PC-9 (cell line): ENCODE results near the gene PTPRS. TPM values are rescaled to one million over a fixed set of nuclear protein-coding genes. Genes with fewer than 3 reads are reported as not detected.

ENCODE experiments used
- BruUV-seq: library from RNA; stranded (reverse); fragments of 400-500 nt; replicated peaks from 2 replicates; lab custom pipeline; 2021; lab: Mats Ljungman, UMichigan
- CTCF ChIA-PET: fragments of 300-600 bp; sonication (Branson Sonifier 250); formaldehyde crosslinking; loops from one replicate; lab custom pipeline; 2022; ENCODE audit warnings: antibody characterized with exemption; lab: Charles Lee
- POLR2A ChIA-PET: fragments of 300-600 bp; sonication (Branson Sonifier 250); formaldehyde crosslinking; loops from one replicate; lab custom pipeline; 2022; ENCODE audit warnings: antibody characterized with exemption; ENCODE audit not compliant: unreplicated experiment; lab: Charles Lee
- DNase-seq, 2 experiments: peaks; one replicate each; pipeline versions ENCODE4 v3.0.0 to v3.0.0-alpha.2; 2015 to 2022; ENCODE audit warnings: mixed read lengths in 1 of 2
- H2AFZ ChIP-seq: fragments of 200-600 bp; sonication (generic); 2 replicates; pipeline ENCODE4 v1.8.1; 2017; ENCODE audit warnings: antibody characterized with exemption
- H3F3A ChIP-seq: fragments of 200-600 bp; sonication (generic); 2 replicates; pipeline ENCODE4 v1.8.1; 2017; ENCODE audit warnings: antibody characterized with exemption, mild to moderate bottlenecking, low read depth; ENCODE audit not compliant: insufficient read depth
- H3K27ac ChIP-seq: fragments of 200-600 bp; sonication (generic); 2 replicates; pipeline ENCODE4 v1.6.1; 2016; ENCODE audit warnings: mixed run types
- H3K27me3 ChIP-seq: fragments of 200-600 bp; sonication (generic); 2 replicates; pipeline ENCODE4 v1.6.1; 2016; ENCODE audit warnings: low read depth, mixed run types; ENCODE audit not compliant: insufficient read depth
- H3K36me3 ChIP-seq: fragments of 200-600 bp; sonication (generic); 2 replicates; pipeline ENCODE4 v1.6.1; 2016; ENCODE audit warnings: low read depth, mixed run types
- H3K4me1 ChIP-seq: fragments of 200-600 bp; sonication (generic); replicated peaks from 2 replicates; pipeline ENCODE4 v1.6.1; 2016; ENCODE audit warnings: mixed run types; ENCODE audit not compliant: insufficient read depth
- H3K4me2 ChIP-seq: fragments of 200-600 bp; sonication (generic); 2 replicates; pipeline ENCODE4 v1.6.1; 2017; ENCODE audit warnings: mixed run types
- H3K4me3 ChIP-seq: fragments of 200-600 bp; sonication (generic); 2 replicates; pipeline ENCODE4 v1.6.1; 2016; ENCODE audit warnings: mixed run types
- H3K79me2 ChIP-seq: fragments of 200-600 bp; sonication (generic); 2 replicates; pipeline ENCODE4 v1.6.1; 2017; ENCODE audit warnings: low read depth, mixed run types
- H3K9me2 ChIP-seq: fragments of 200-600 bp; sonication (generic); 2 replicates; pipeline ENCODE4 v1.8.1; 2017; ENCODE audit warnings: mild to moderate bottlenecking; ENCODE audit not compliant: insufficient read depth
- H3K9me3 ChIP-seq: fragments of 200-600 bp; sonication (generic); 2 replicates; pipeline ENCODE4 v1.8.1; 2016; ENCODE audit warnings: low read depth; ENCODE audit not compliant: insufficient read depth
- H4K20me1 ChIP-seq: fragments of 200-600 bp; sonication (generic); 2 replicates; pipeline ENCODE4 v1.8.1; 2017; ENCODE audit not compliant: insufficient read depth
- EZH2 ChIP-seq: fragments of 200-600 bp; sonication (generic); IDR thresholded peaks from 2 replicates; pipeline ENCODE4 v1.8.0; 2017; ENCODE audit warnings: antibody characterized with exemption, low read depth
- intact Hi-C: fragments of 100-400 bp; cut with micrococcal nuclease; formaldehyde crosslinking; loops from one replicate; pipeline ENCODE4 v1.10.0; 2022; ENCODE audit not compliant: unreplicated experiment
- total RNA-seq: library from RNA; stranded (reverse); gene quantifications from 2 replicates; pipeline ENCODE4 v1.2.3, GENCODE V29; 2021
- TF ChIP-seq, protein P1 (sequence below): fragments of 200-600 bp; sonication (generic); conservative IDR thresholded peaks from 2 replicates; pipeline ENCODE4 v1.6.1; 2017; ENCODE audit warnings: mixed run types, antibody characterized with exemption, mild to moderate bottlenecking, moderate library complexity

Gene PTPRS
- total RNA-seq, 1 experiment from 2014 or later, result 131 TPM

DNA sequence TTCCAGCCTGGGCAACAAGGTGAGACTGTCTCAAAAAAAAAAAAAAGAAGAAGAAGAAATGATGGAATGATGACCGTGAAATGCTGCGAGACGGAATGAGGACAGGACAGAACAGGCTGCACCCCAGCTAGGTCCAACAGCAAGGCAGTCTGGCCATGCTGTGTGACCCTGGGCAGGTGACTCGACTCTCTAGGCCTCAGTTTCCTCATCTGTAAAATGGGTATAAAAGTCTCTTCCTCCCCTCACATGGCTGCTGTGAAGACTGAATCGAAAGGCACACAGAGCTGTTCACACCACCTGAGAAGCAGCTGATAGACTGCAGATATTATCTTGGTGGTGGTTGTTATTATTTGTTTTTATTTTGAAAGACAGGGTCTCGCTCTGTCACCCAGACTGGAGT lies 22.3 kb downstream of the PTPRS start:
- CTCF ChIA-PET, result interaction anchor here (0.6 kb wide), 1 partner anchor 25 kb away, joined by 4 read pairs; no protein-coding TSS in a partner anchor
- Histone ChIP-seq H3K9me2 (no peaks in the 10 kb centered on the region), H3K79me2 (no peaks in the 10 kb centered on the region), H3K36me3 (no peaks in the 10 kb centered on the region), H3K9me3 (no peaks in the 10 kb centered on the region), H2AFZ (no peak overlapping the region), H3K4me2 (no peak overlapping the region), H3K4me1 (no peaks in the 10 kb centered on the region), H3K4me3 (no peak overlapping the region), H3K27me3 (no peaks in the 10 kb centered on the region), H3F3A (no peaks in the 10 kb centered on the region), H4K20me1 (peaks cover 10% of the 10 kb centered on the region; the same call in 1 of the 2 replicates), H3K27ac (no peak overlapping the region)
- POLR2A ChIA-PET, result no interaction called here
- BruUV-seq, result no TSS peak
- no peak for DNase-seq
- intact Hi-C loops, result no loop called here
- no peak for TF ChIP-seq EZH2
- TF ChIP-seq, protein P1, sequence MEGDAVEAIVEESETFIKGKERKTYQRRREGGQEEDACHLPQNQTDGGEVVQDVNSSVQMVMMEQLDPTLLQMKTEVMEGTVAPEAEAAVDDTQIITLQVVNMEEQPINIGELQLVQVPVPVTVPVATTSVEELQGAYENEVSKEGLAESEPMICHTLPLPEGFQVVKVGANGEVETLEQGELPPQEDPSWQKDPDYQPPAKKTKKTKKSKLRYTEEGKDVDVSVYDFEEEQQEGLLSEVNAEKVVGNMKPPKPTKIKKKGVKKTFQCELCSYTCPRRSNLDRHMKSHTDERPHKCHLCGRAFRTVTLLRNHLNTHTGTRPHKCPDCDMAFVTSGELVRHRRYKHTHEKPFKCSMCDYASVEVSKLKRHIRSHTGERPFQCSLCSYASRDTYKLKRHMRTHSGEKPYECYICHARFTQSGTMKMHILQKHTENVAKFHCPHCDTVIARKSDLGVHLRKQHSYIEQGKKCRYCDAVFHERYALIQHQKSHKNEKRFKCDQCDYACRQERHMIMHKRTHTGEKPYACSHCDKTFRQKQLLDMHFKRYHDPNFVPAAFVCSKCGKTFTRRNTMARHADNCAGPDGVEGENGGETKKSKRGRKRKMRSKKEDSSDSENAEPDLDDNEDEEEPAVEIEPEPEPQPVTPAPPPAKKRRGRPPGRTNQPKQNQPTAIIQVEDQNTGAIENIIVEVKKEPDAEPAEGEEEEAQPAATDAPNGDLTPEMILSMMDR, result no peak

GRCh38 chr19:5317321-5317720 lies 23.3 kb downstream of the PTPRS start:
- Histone ChIP-seq H3K4me3 (no peak overlapping the region), H2AFZ (no peak overlapping the region), H3K9me3 (no peaks in the 10 kb centered on the region), H3K4me1 (no peaks in the 10 kb centered on the region), H3K27me3 (no peaks in the 10 kb centered on the region), H3F3A (no peaks in the 10 kb centered on the region), H3K27ac (no peak overlapping the region), H3K4me2 (no peak overlapping the region), H4K20me1 (peaks cover 10% of the 10 kb centered on the region; the same call in 1 of the 2 replicates), H3K9me2 (no peaks in the 10 kb centered on the region), H3K36me3 (no peaks in the 10 kb centered on the region), H3K79me2 (no peaks in the 10 kb centered on the region)
- ChIA-PET POLR2A (no interaction called here), CTCF (no interaction called here)
- TF ChIP-seq EZH2, result no peak
- TF ChIP-seq, protein P1, result no peak
- DNase-seq, result no peak
- no TSS peak for BruUV-seq
- intact Hi-C loops, result no loop called here

GRCh38 chr19:5316138-5316537 lies 24.5 kb downstream of the PTPRS start:
- no peaks in the 10 kb centered on the region for H3K9me3 ChIP-seq
- no peak overlapping the region for H2AFZ ChIP-seq
- TF ChIP-seq, protein P1, result no peak
- TF ChIP-seq EZH2, result no peak
- ChIA-PET POLR2A (interaction anchor here (0.7 kb wide), 1 partner anchor 24 kb away, joined by 9 read pairs; the partner anchor contains the start of gene PTPRS), CTCF (no interaction called here)
- no peak overlapping the region for H3K27ac ChIP-seq
- intact Hi-C loops, result no loop called here
- peaks cover 5% of the 10 kb centered on the region; the same call in 1 of the 2 replicates for H4K20me1 ChIP-seq
- H3K36me3 ChIP-seq, result no peaks in the 10 kb centered on the region
- H3K79me2 ChIP-seq, result no peaks in the 10 kb centered on the region
- DNase-seq, result no peak
- no TSS peak for BruUV-seq
- no peaks in the 10 kb centered on the region for H3K27me3 ChIP-seq
- no peaks in the 10 kb centered on the region for H3K9me2 ChIP-seq
- H3K4me2 ChIP-seq, result no peak overlapping the region
- no peaks in the 10 kb centered on the region for H3F3A ChIP-seq
- no peaks in the 10 kb centered on the region for H3K4me1 ChIP-seq
- H3K4me3 ChIP-seq, result no peak overlapping the region
